Prostate gland (tissue), 2 donors: ENCODE results near the gene APOLD1.

Experiments used
- CTCF ChIP-seq, 4 experiments: fragments of 200-600 bp in 2 of 4; fragments of 450-650 bp in 2 of 4; sonication (generic) in 2 of 4; IDR thresholded peaks; 1 replicate in 3 of 4; 2 replicates in 1 of 4; pipeline ENCODE4 v1.5.1; 2016 to 2019; ENCODE audit warnings: antibody characterized with exemption in 4 of 4, mild to moderate bottlenecking in 2 of 4, moderate library complexity in 2 of 4
- POLR2A ChIP-seq: fragments of 450-650 bp; IDR thresholded peaks from one replicate; pipeline ENCODE4 v1.6.1; 2016; ENCODE audit warnings: antibody characterized with exemption, mild to moderate bottlenecking

- TF ChIP-seq POLR2A: no peak
- TF ChIP-seq CTCF (IDR thresholded peaks at IDR 0.05): no peak
Measured at GRCh38 chr12:12811343-12811742, 25.9 kb downstream of the APOLD1 start.
